ENCODE results near the gene RTN1. TPM values are rescaled to one million over a fixed set of nuclear protein-coding genes. Genes with fewer than 3 reads are reported as not detected.

The RTN1 gene
- total RNA-seq, 2 experiments from 2014 or later = not detected

DNA sequence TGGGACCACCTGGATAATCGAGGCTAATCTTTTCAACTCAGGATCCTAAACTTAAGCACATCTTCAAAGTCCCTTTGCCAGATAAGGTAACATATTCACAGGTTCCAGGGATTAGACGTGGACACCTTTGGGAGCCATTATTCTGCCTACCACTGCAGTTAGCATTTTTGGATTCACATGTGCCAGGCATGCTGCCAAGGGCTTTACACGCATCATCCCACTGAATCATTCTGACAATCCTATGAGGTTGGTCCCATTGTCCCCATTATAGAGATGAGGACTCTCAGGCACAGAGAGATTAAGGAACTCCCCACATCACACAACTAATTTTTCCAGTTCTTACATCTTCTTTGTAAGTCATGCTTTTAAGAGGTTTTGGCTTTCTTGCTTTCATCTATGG lies 34.5 kb downstream of the RTN1 start:
- no peaks in the 10 kb centered on the region for H3K36me3 Mint-ChIP-seq
- ATAC-seq (no peak), DNase-seq (no peak)
- no peaks in the 10 kb centered on the region for H3K9me3 Mint-ChIP-seq (ENCODE audit: low read depth)
- no peak overlapping the region for H3K27ac Mint-ChIP-seq
- H3K4me1 Mint-ChIP-seq = no peaks in the 10 kb centered on the region
- H3K27me3 Mint-ChIP-seq = peaks cover 32% of the 10 kb centered on the region
- H3K4me3 Mint-ChIP-seq = no peak overlapping the region
- CTCF ChIA-PET = no interaction called here

DNA sequence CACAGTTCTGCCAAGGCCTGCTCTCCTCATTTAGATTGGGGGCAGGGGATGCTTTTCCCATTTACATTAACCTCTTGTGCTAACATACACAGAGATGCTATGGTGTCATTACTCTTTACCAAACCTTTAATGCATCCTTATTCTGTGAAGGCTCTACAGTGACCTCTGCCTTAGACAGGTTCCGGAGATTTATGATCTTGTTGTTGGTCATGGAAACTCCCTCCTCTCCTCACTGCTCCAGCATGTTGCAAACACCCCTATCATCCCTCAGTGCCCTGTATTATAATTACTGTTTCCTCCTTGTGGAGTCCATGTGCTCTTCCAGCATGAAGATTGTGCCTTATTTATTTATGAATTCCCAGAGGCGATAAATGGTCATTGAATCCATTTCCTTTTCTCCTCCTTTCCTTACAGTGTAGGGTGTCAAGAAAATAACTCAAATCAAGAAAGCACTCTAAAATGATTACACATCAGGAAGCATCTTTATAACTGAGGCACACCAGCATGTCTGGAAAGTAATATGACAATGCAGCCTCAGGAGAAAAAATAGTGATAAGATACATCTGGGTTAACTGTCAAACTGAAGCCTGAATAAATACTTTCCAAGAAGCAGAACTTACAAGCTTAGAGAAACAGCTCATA lies 37.8 kb downstream of the RTN1 start:
- H3K4me1 Mint-ChIP-seq = no peaks in the 10 kb centered on the region
- H3K36me3 Mint-ChIP-seq = no peaks in the 10 kb centered on the region
- CTCF ChIA-PET = no interaction called here
- ATAC-seq = no peak
- H3K27ac Mint-ChIP-seq = no peak overlapping the region
- H3K27me3 Mint-ChIP-seq = peaks cover 27% of the 10 kb centered on the region
- H3K9me3 Mint-ChIP-seq (ENCODE audit: low read depth) = no peaks in the 10 kb centered on the region
- H3K4me3 Mint-ChIP-seq = no peak overlapping the region
- DNase-seq = no peak

DNA sequence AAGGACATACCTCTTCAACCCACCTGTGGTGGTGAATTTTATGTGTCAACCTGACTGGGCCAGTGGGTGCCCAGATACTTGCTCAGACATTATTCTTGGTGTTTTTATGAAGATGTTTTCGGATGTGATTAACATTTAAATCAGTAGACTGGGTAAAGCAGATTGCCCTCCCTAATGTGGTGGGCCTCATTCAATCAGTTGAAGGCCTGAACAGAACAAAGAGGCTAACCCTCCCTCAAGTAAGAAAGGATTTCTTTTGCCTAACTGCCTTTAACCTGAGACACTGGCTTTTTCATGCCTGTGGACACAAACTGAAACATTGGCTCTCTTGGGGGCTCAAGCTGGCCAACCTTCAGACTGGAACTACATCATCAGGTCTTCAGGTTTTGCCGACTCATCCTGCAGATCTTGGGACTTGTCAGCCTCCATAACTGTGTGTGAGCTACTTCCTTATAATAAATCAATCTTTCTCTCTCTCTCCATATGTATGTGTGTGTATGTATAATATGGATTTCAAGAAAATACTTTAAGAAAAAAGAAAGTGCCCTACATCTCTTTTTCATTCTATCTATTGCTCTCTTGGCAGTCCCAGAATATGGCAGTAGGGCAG lies 39.4 kb downstream of the RTN1 start:
- H3K27ac Mint-ChIP-seq = no peak overlapping the region
- no peaks in the 10 kb centered on the region for H3K4me1 Mint-ChIP-seq
- no peaks in the 10 kb centered on the region for H3K9me3 Mint-ChIP-seq (ENCODE audit: low read depth)
- CTCF ChIA-PET = no interaction called here
- no peak for DNase-seq
- H3K4me3 Mint-ChIP-seq = no peak overlapping the region
- H3K36me3 Mint-ChIP-seq = no peaks in the 10 kb centered on the region
- H3K27me3 Mint-ChIP-seq = peaks cover 23% of the 10 kb centered on the region
- ATAC-seq = no peak

DNA sequence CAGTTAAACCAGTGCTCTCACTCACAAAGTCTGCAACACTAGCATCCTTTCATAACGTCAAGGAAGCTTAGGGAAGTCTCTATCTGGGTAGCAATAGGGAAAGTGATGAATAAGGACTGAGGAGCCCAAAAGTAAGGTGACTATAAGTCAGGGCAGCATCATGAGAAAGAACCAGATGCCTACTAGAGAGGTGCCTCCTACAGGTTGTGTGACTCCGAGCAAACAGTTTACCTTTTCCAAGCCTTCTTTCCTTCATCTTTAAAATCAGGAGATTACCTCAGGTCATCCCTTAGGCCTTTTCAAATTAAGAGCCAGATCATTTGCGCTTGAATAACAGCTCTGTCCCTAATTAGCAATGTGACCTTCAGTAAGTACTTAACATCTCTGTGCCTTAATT lies 40.2 kb downstream of the RTN1 start:
- DNase-seq = no peak
- CTCF ChIA-PET = no interaction called here
- H3K4me3 Mint-ChIP-seq = no peak overlapping the region
- ATAC-seq = no peak
- H3K9me3 Mint-ChIP-seq (ENCODE audit: low read depth) = no peaks in the 10 kb centered on the region
- H3K27me3 Mint-ChIP-seq = peaks cover 18% of the 10 kb centered on the region
- no peaks in the 10 kb centered on the region for H3K36me3 Mint-ChIP-seq
- no peaks in the 10 kb centered on the region for H3K4me1 Mint-ChIP-seq
- no peak overlapping the region for H3K27ac Mint-ChIP-seq

DNA sequence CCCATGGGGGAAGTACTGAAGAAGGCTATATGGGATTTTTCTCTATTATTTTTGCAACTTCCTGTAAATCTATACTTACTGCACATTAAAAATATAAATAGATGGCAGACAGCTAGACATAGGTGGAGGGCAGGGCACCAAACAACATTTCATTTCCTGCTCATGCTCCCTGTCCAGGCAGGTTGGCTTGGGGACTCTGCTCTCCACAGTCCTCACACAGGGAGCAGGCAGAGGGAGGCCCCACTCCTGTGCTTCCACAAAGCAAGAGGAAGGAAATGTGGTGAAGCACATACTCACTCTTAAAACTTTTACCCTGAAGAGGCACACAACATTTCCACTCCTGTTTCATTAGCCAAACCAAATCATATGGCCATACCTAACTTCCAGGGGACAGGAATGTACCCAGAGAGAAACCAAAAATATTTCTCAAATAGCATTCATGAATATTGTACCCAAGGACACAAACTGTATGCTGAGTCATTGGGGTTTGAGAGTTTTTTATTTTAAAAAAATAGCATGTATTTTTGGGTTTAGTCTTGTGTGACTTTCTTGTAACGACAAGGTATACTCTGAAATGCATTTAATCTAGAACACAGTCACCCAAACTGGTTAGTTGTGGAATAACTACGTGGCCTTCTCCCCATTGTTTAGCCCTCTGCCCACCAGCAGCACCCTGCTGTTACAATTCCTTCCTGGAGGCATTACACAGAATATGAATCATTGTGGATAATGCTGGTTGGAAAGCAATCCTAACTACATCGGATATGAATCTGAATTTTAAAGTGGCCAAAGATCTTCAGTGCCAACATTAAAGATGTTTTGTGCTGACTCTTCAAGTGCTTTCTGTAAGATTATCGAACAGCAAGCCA lies 40.9 kb downstream of the RTN1 start:
- Mint-ChIP-seq H3K9me3 (ENCODE audit: low read depth) (no peaks in the 10 kb centered on the region), H3K4me3 (no peak overlapping the region), H3K4me1 (no peaks in the 10 kb centered on the region), H3K27me3 (peaks cover 14% of the 10 kb centered on the region), H3K27ac (no peak overlapping the region), H3K36me3 (no peaks in the 10 kb centered on the region)
- no peak for DNase-seq
- CTCF ChIA-PET = no interaction called here
- ATAC-seq = no peak

DNA sequence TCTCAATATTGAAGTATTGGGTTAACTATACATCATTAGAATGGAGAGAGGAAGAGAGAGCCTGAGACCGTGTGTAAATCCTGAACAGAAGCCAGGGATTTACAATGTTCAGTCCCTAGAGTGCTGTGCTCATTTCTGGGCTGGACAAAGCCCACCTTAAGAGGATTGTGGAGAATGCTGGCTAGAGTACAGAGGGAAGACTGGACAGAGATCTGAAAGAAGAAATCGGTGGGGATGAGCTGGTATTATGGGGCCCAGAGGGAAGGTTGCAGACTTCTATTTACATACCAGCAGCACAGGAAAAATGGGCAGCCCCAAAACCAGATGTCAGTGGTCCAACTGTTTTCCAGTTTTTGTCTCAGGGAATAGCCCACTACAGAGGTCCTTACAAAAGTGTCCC lies 42.3 kb downstream of the RTN1 start:
- Mint-ChIP-seq H3K27ac (no peak overlapping the region), H3K9me3 (ENCODE audit: low read depth) (no peaks in the 10 kb centered on the region), H3K36me3 (no peaks in the 10 kb centered on the region), H3K27me3 (peaks cover 10% of the 10 kb centered on the region), H3K4me3 (no peak overlapping the region), H3K4me1 (no peaks in the 10 kb centered on the region)
- ATAC-seq (no peak), DNase-seq (no peak)
- CTCF ChIA-PET = no interaction called here

DNA sequence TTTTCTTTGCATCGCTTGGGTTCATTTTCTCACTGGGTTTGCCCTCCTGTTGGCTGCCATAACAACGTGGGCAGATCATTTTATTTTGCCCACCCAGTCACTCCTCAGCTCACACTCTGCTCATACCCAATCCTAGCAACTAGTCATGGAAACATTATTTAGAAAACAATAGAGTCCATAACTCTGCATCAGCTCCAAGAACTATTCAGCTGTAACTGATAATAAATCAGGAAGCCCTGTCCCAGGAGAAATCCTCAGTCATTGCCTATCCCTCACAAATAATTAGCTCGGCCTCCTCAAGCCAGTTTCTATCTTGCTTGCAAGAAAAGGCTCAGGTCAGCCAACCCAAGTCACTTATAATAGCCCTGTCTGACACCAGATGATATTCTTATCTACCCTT lies 43.2 kb downstream of the RTN1 start:
- DNase-seq = no peak
- CTCF ChIA-PET = no interaction called here
- Mint-ChIP-seq H3K27ac (no peak overlapping the region), H3K36me3 (no peaks in the 10 kb centered on the region), H3K27me3 (peaks cover 12% of the 10 kb centered on the region), H3K9me3 (ENCODE audit: low read depth) (no peaks in the 10 kb centered on the region), H3K4me1 (no peaks in the 10 kb centered on the region), H3K4me3 (no peak overlapping the region)
- ATAC-seq = no peak

DNA sequence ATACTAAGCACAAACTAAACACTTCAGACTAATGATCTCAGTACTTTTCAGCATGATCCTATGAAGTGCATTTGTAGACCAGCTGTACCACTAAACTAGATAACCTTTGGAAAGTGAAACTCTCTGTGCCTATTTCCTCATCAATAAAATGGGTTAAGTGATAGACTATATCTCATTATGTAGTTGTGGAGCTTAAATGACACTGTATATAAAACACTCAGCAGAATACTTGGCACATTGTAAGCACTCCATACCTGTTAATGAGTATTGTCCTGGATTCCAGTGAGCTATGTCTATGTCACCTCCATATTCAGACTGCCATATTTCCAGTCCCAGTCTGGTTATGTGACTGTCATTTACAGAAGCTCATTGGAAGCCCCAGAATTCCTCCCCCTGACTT lies 44.4 kb downstream of the RTN1 start:
- CTCF ChIA-PET = no interaction called here
- peaks cover 14% of the 10 kb centered on the region for H3K27me3 Mint-ChIP-seq
- no peak for DNase-seq
- ATAC-seq = no peak
- no peak overlapping the region for H3K4me3 Mint-ChIP-seq
- no peaks in the 10 kb centered on the region for H3K36me3 Mint-ChIP-seq
- no peak overlapping the region for H3K27ac Mint-ChIP-seq
- no peaks in the 10 kb centered on the region for H3K4me1 Mint-ChIP-seq
- H3K9me3 Mint-ChIP-seq (ENCODE audit: low read depth) = no peaks in the 10 kb centered on the region

DNA sequence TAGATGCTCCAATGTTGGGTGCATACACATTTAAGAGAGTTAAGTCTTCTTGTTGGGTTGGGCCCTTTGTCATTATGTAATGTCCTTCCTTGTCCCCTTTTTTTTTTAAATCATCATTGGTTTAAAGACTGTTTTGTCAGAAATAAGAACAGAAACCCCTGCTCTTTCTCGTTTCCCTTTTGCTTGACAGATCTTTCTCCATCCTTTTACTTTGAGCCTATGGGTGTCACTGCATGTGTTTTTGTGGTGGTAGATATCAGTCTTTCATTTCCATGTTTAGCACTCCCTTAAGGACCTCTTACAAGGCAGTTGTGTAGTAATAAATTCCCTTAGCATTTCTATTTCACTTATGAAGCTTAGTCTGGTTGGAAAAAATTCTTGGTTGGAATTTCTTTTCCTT lies 47.4 kb downstream of the RTN1 start:
- Mint-ChIP-seq H3K9me3 (ENCODE audit: low read depth) (no peaks in the 10 kb centered on the region), H3K4me1 (no peaks in the 10 kb centered on the region), H3K4me3 (no peak overlapping the region), H3K36me3 (no peaks in the 10 kb centered on the region), H3K27me3 (peaks cover 7% of the 10 kb centered on the region), H3K27ac (no peak overlapping the region)
- CTCF ChIA-PET = no interaction called here
- ATAC-seq (no peak), DNase-seq (no peak)

DNA sequence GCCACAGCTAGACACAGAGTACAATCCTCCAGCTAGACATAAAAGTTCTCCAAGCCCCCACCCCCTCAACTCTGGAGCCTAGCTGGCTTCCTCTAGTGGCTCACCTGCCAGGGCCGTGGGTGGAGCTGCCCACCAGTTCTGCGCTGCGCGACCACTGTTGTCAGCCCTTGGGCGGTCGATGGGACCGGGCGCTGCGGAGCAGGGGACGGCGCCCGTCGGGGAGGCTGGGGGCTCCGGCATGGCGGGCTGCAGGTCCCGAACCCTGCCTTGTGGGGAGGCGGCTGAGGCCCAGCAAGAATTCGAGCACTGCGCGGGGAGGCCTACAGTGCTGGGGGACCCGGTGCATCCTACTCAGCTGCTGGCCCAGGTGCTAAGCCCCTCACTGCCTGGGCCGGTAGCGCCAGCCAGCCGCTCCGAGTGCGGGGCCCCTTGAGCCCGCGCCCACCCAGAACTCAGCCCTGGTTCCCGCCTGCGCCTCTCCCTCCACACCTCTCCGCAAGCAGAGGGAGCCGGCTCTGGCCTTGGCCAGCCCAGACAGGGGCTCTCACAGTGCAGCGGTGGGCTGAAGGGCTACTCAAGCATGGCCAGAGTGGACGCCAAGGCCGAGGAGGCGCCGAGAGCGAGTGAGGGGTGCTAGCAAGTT lies 51.0 kb downstream of the RTN1 start:
- no peaks in the 10 kb centered on the region for H3K36me3 Mint-ChIP-seq
- H3K4me3 Mint-ChIP-seq = no peak overlapping the region
- ATAC-seq (no peak), DNase-seq (no peak)
- H3K9me3 Mint-ChIP-seq (ENCODE audit: low read depth) = no peaks in the 10 kb centered on the region
- no peaks in the 10 kb centered on the region for H3K4me1 Mint-ChIP-seq
- CTCF ChIA-PET = no interaction called here
- H3K27ac Mint-ChIP-seq = no peak overlapping the region
- peaks cover 5% of the 10 kb centered on the region for H3K27me3 Mint-ChIP-seq

DNA sequence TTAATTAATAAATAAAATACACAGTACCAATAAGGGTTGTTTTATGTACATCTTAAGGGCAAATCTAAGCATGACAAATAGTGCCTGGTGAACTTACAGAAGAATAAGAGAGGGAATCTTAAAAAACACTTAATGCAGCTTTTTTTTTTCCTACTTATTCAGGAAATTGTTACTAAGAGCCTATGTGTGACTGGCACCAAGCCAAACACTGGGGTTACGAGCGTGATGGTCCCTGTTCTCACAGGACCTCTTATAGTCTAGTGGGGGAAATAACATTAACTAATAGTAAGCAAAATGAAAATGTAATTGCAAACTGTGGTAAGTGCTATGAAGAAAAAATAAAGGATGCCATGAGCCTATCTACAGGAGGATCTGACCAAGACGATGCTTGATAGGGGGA lies 53.6 kb downstream of the RTN1 start:
- CTCF ChIA-PET = no interaction called here
- no peak overlapping the region for H3K4me3 Mint-ChIP-seq
- H3K36me3 Mint-ChIP-seq = no peaks in the 10 kb centered on the region
- no peak for DNase-seq
- H3K4me1 Mint-ChIP-seq = no peaks in the 10 kb centered on the region
- H3K27me3 Mint-ChIP-seq = peaks cover 7% of the 10 kb centered on the region
- no peaks in the 10 kb centered on the region for H3K9me3 Mint-ChIP-seq (ENCODE audit: low read depth)
- no peak overlapping the region for H3K27ac Mint-ChIP-seq
- ATAC-seq = no peak

DNA sequence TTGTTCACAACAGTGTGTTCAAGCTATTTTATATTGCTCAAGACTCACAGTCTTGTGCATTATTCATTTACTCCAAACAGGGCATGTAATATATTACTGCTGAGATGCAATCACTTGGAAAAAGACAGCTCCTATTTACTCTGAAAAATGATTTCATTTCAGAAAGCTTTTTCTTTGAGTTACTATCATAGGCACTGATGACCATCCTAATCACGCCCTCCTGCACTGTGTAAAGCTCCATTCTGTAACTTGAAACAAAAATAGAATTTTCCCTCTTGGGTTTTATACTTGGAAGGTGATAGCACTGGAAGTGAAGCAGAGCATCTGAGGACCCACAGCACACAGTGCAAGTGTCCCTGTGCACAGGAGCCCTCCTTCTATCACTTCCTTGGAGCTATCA lies 55.6 kb downstream of the RTN1 start:
- CTCF ChIA-PET = no interaction called here
- Mint-ChIP-seq H3K9me3 (ENCODE audit: low read depth) (no peaks in the 10 kb centered on the region), H3K4me3 (no peak overlapping the region), H3K27me3 (peaks cover 8% of the 10 kb centered on the region), H3K27ac (no peak overlapping the region), H3K36me3 (no peaks in the 10 kb centered on the region), H3K4me1 (no peaks in the 10 kb centered on the region)
- no peak for DNase-seq
- no peak for ATAC-seq

DNA sequence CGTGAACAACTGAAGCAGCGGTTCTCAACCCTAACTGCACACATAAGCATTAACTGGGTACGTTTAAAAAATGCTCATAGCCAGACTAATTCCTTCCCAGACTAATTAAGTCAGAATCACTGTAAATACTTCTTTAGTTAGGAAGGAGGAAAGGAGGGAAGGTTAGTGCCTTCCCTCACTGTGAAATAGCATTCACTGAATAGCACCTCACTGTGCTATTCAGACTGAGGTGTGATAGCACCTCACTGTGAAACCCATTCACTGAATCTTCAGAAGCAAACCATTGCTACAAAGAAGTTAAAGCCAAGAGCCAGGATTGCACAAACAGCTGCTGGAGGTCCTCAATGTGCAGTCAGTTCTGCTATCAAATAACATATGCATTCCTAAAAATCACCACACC lies 58.8 kb downstream of the RTN1 start:
- H3K27me3 Mint-ChIP-seq = peaks cover 10% of the 10 kb centered on the region
- DNase-seq = no peak
- no peak overlapping the region for H3K4me3 Mint-ChIP-seq
- no peaks in the 10 kb centered on the region for H3K4me1 Mint-ChIP-seq
- no peak for ATAC-seq
- H3K36me3 Mint-ChIP-seq = no peaks in the 10 kb centered on the region
- CTCF ChIA-PET = no interaction called here
- no peaks in the 10 kb centered on the region for H3K9me3 Mint-ChIP-seq (ENCODE audit: low read depth)
- H3K27ac Mint-ChIP-seq = no peak overlapping the region

DNA sequence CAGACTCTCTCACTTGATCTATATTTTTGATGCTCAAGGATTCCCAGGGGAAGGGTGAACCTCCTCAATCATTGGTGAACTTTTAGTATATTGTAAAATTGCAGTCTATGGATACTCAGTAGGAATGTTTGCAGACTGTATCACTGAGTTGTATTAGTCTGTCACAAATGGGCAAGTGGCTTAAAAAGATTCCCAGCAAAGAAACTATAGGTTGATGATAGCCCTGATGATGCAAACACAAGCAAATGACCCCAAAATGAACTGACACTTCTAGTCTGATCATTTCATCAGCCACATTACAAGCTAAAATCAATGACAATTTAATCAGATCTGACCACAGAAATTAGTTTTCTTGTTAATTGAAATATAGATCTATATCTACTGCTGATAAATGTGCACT lies 59.5 kb downstream of the RTN1 start:
- DNase-seq = no peak
- H3K9me3 Mint-ChIP-seq (ENCODE audit: low read depth) = no peaks in the 10 kb centered on the region
- H3K4me1 Mint-ChIP-seq = no peaks in the 10 kb centered on the region
- no peak overlapping the region for H3K27ac Mint-ChIP-seq
- H3K27me3 Mint-ChIP-seq = peaks cover 10% of the 10 kb centered on the region
- no peak overlapping the region for H3K4me3 Mint-ChIP-seq
- no peaks in the 10 kb centered on the region for H3K36me3 Mint-ChIP-seq
- CTCF ChIA-PET = no interaction called here
- ATAC-seq = no peak

All from activated CD8-positive, alpha-beta memory T cell treated with anti-CD3 and anti-CD28 coated beads, Interleukin-2, amount 10 ng/mL, durations not matched to agents 7 days and 5 days (primary cell).